ENCODE data around the gene MARS1.

- peak; percentile 94 to 99 (median 94) for TF ChIP-seq CTCF (IDR thresholded peaks at IDR 0.05)
- peak; percentile 89 for TF ChIP-seq POLR2A (IDR thresholded peaks at IDR 0.05)
Measured at GRCh38 chr12:57459055-57459749, 28.7 kb upstream of the MARS1 start.
